GM18499 (cell line): ENCODE data around the gene NIP7.

ENCODE experiments used
- ATAC-seq: cut with Tn5 transposase; IDR thresholded peaks from one replicate; pipeline ENCODE4 v1.9.1; 2021; ENCODE audit warnings: moderate number of reproducible peaks; ENCODE audit not compliant: insufficient read depth, unreplicated experiment

The NIP7 gene

DNA sequence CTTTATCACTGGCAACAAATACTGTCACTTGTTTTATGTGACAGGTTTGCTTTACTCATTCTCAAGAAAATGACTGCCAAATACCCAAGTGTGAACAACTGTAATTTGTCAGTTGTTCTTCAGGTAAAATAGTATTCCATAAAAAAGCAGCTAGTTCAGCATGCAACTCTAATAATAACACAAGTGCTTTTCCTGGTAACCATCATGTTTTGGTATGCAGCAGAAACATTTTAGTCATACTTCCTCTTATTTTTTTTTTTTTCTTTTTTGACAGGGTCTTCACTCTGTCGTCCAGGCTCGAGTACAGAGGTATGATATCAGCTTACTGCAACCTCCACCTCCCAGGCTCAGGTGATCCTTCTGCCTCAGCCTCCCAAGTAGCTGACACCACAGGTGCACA, 41.7 kb downstream of the NIP7 start:
- ATAC-seq, result no peak

DNA sequence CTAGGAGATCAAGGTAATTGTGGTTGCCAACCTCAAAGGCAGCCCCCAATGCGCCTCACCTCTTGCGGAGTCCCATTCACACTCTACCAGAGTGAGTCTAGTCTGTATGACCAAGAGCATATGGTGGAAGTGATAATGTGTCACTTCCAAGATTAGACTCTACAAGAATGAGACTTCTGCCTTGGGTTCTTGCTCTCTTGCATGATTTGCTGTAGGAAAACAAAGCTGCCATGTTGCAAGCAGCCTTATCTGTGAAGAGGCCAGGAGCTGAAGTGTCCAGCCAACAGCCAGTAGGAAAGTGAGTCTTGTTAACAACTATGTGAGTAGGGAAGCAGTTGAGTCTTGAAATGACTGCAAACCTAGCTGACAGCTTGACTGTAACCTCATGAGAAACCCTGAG, 42.8 kb downstream of the NIP7 start:
- ATAC-seq, result no peak

DNA sequence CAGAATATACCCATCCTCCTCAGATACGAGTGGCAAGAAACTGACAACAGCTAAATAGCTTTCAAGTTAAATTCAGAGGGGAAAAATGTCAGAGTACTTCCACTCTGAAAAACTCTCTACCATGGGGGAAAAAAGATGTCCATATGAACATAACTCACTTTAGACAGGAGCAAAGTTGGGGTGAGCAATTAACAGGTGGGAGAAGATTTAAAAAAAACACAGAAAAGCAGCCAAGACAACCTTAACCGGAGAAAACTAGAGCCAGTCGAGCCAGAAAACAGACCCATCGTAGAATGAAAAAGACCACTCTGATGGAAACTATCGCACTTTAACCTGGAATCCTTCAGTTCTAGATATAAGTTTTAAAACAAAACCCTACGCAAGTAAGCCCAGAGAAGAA, 45.4 kb downstream of the NIP7 start:
- ATAC-seq, result no peak

DNA sequence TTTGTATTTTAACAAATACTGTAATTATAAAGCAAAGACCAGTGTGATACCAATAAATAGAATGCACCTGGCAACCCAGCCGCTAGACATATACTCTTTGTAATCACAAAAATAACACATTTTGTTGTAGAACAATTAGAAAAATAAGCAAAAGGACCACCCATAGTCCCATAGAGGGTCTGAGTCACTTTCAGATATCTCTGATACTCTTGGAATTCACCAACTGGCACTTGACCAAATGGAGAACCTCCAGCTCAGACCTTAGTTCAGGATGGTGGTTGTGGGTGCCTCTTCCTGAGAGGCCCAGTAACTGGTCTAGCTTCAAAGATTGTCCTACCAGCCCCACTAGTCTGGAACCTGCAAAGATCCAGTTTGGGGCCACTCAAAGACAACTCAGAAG, 47.0 kb downstream of the NIP7 start:
- ATAC-seq, result no peak
